Measurements from ENCODE around the gene RSRP1. TPM values are rescaled to one million over a fixed set of nuclear protein-coding genes. Genes with fewer than 3 reads are reported as not detected.

The RSRP1 gene
- total and polyA plus RNA-seq, 2 of the 4 experiments (the other 2 are of a cell fraction), result 71.0 TPM

GRCh38 chr1:25232866-25233784 is 14.1 kb downstream of the RSRP1 start:
- POLR2A ChIA-PET (ENCODE audit: unreplicated experiment), result interaction anchor here (0.6 to 2.6 kb wide), 4 partner anchors 10 to 550 kb away, joined by 3 to 12 read pairs (median 4); partner anchors contain the start of gene RSRP1
- dilution Hi-C loops (cut with HindIII; ENCODE audit: low sequenced_read_pairs, unreplicated experiment), result no loop called here

More at GRCh38 chr1:25232866-25233784, 14.1 kb downstream of the RSRP1 start:
- Histone ChIP-seq H3K27me3 (ENCODE audit: control insufficient read depth, insufficient read depth, low read length) (no peaks in the 10 kb centered on the region), H2AK5ac (ENCODE audit: low read depth, low read length) (peak overlapping the region; percentile 82; the same call in 1 of the 2 replicates), H3K4me3 (ENCODE audit: insufficient read depth, low read depth, low read length) (peak overlapping the region; percentile 76), H3K9ac (ENCODE audit: low read depth, low read length) (peak overlapping the region; percentile 89), H4K8ac (ENCODE audit: low read depth in 2 of 2, low read length in 2 of 2) (peak overlapping the region; percentile 86 to 99), H3K4me2 (ENCODE audit: low read depth, low read length) (peak overlapping the region; percentile 87), H4K91ac (ENCODE audit: insufficient read depth, low read depth, low read length) (peak overlapping the region; percentile 86), H3K36me3 (ENCODE audit: control insufficient read depth, insufficient read depth, low read length) (peaks cover 5% of the 10 kb centered on the region; the same call in 1 of the 2 replicates), H3K79me1 (ENCODE audit: low read depth in 1 of 2, low read length in 2 of 2) (peaks cover 15 to 58% of the 10 kb centered on the region in 2 experiments), H2BK5ac (ENCODE audit: low read depth, low read length, poor library complexity, severe bottlenecking) (peak overlapping the region; percentile 90), H2BK120ac (ENCODE audit: low read depth, low read length) (peak overlapping the region; percentile 45; the same call in 1 of the 2 replicates), H4K20me1 (ENCODE audit: insufficient read depth, low read length) (peaks cover 3% of the 10 kb centered on the region; the same call in 1 of the 2 replicates), H3K56ac (ENCODE audit: extremely low read depth, insufficient read depth, low read length) (peak overlapping the region; percentile 90), H3K18ac (ENCODE audit: low read depth, low read length) (peak overlapping the region; percentile 70), H3K23ac (ENCODE audit: low read depth, low read length) (peak overlapping the region; percentile 97), H2BK20ac (ENCODE audit: low read depth, low read length) (no peak overlapping the region), H3K27ac (ENCODE audit: insufficient read depth, low read length) (peak overlapping the region; percentile 89), H3K9me1 (ENCODE audit: insufficient read depth, low read length) (peaks cover 7% of the 10 kb centered on the region; the same call in 1 of the 2 replicates), H3K9me3 (ENCODE audit: control insufficient read depth, insufficient read depth, low read length) (no peaks in the 10 kb centered on the region), H3K4ac (ENCODE audit: low read depth, low read length) (peak overlapping the region; percentile 96), H3K14ac (replicated peaks; ENCODE audit: low read depth, low read length) (peak overlapping the region; percentile 98), H2BK15ac (ENCODE audit: low read depth, low read length) (peak overlapping the region; percentile 13; the same call in 1 of the 3 replicates), H2AK9ac (replicated peaks; ENCODE audit: low read depth, low read length, poor library complexity) (peak overlapping the region; percentile 96), H2AFZ (replicated peaks; ENCODE audit: low read length, poor library complexity) (peak overlapping the region; percentile 96), H4K5ac (ENCODE audit: low read depth, low read length) (peak overlapping the region; percentile 91), H3K4me1 (ENCODE audit: control insufficient read depth, insufficient read depth, low read length) (peaks cover 2% of the 10 kb centered on the region)
- BruUV-seq (replicated peaks), result TSS peak; percentile 84
- CTCF ChIA-PET, result no interaction called here
- intact Hi-C loops (cut with micrococcal nuclease), result no loop called here
- ATAC-seq (ENCODE audit: low read depth), result peak; percentile 86
- in situ Hi-C loops (cut with MboI; ENCODE audit: low sequenced_read_pairs), result loop anchor here (25.0 kb wide), 1 partner anchor 579 kb away; the partner anchor contains the start of genes MTFR1L and SELENON
- WGBS, 2 experiments (ENCODE audit: extremely low coverage in 2 of 2, insufficient read length in 1 of 2), result 0% methylated on average over 1 of the region's 13 CpGs; no CpG with 5 or more reads in 1 of the 2 experiments
- TF ChIP-seq CHD1 (IDR thresholded peaks at IDR 0.05; ENCODE audit: low read depth, low read length), result 0 out of 2 replicates have a peak, but pooled peaks have one; percentile 86
- no peak for TF ChIP-seq FOS (IDR thresholded peaks at IDR 0.05; ENCODE audit: low read depth, low read length)
- TF ChIP-seq RAD21 (IDR thresholded peaks at IDR 0.05; ENCODE audit: low read length), result no peak
- TF ChIP-seq MAZ (IDR thresholded peaks at IDR 0.05; ENCODE audit: borderline replicate concordance, low read depth, low read length), result 0 out of 2 replicates have a peak, but pooled peaks have one; percentile 27
- TF ChIP-seq POLR2A (IDR thresholded peaks at IDR 0.05; ENCODE audit: low read depth, low read length), result no peak
- 0 out of 2 replicates have a peak, but pooled peaks have one; percentile 5 for TF ChIP-seq CEBPB (IDR thresholded peaks at IDR 0.05; ENCODE audit: low read depth, low read length)
- DNase-seq, result peak; percentile 80
